GM08714 (cell line): ENCODE data around the gene GBX1.

ENCODE experiments used
- H3K4me3 ChIP-seq: fragments of 200-500 bp; sonication (Bioruptor generic); 2 replicates; pipeline ENCODE4 v1.5.1; 2014; ENCODE audit warnings: mild to moderate bottlenecking, low read length, inconsistent platforms
- ZNF274 ChIP-seq: IDR thresholded peaks from 2 replicates; pipeline ENCODE4 v1.6.1; 2012; ENCODE audit warnings: mild to moderate bottlenecking, low read depth, low read length

Gene GBX1

DNA sequence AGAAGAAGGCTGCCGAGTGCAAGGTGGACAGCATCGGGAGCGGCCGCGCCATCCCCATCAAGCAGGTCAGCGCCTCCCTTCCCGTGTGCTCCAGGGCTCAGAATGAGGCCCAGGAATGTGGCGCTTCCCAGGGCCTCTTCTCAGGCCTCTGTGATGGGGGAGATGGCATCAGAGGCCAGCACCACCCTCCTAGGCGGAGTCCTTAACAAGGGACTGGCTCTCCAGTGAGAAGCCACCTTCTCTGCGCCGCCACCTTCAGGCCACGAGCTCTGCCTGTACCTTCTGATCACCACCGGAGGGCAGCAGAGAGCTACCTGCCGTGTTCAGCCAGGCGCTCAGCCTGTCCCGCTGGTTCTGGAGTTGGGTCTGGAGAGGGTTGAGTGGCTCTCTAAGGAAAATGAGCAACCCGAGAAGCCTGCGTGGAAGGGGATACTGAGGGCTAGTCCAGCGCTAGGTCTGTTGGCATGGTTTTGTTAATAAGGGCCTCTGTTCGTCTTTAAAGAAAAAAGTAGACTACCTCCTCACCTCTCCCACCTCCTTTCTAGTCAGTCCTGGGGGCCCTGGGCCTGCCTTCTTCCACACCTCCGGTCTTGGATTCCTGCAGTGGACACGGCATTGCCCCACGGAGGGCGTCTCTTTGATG lies 43.6 kb downstream of the GBX1 start:
- no peak for TF ChIP-seq ZNF274
- no peak overlapping the region for H3K4me3 ChIP-seq

DNA sequence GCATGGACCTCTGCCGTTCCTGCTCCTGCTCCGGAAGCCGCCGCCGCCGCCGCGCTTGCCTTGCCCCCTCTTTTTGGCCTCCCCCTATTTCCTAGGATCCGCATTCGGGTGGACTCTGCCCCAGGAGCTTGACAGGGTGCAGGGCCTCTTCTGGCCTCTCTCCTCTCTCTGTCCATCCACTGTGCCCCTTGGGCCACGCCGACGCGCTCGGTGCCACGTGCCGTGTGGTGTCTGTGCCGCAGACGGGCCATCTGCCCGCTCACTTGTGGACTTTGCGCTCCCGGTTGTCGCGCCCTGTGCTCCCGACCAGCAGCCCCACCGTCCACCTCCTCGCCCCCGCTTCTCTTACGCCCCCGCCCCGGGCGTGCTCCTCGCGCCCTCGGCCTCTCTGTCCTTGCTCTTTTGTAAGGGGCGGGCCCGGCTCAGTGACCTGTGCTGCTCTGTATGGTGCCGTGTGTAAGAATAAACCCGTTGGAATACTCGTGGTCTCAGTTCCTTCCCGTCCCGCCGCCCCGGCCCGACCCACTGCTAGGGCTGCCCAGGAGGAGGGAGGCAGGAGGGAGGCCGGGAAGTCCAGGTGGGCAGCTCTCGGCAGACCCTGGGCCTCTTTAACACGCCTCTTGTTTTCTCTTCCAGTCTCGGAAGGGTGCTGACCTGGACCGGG lies 44.2 kb downstream of the GBX1 start:
- TF ChIP-seq ZNF274 = no peak

DNA sequence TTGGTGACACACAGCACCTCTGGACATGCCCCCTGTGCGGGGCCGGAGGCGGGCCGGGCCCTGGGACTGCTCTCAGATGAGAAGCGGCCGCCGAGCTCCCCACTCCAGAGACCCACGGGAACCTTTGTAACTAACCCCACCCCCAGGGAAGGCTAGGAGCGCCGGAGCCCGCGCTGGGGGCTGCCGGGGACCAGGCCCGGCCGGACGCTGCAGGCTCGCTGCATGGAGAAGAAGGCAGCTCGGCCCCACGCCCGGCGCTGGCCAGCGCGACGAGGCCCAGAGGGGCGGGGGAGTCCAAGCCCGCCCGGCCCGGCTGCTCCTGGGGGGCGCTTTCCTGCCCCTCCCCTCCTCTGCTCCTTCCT lies 44.7 kb downstream of the GBX1 start:
- TF ChIP-seq ZNF274 = no peak
- no peak overlapping the region for H3K4me3 ChIP-seq

More for the DNA sequence above, 44.2 kb downstream of the GBX1 start:
- no peak overlapping the region for H3K4me3 ChIP-seq

DNA sequence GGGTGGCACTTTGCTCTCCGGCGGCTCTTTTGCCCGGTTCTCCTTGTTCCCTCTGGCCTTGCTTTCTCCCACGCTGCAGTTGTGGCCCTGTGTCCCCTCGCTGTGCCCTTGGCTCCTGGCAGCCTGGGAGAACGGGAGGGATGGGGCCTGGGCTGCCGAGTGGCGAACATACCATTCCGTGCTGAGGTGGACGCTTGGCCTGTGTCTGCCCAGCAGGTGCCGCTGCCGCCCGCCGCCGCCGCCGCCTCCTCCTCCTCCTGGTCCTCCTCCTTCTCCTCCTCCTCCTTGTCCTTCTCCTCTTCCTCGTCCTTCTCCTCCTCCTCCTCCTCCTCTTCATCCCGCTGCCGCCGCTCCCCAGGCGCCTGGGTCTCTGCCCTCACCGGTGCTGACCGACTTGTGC lies 45.2 kb downstream of the GBX1 start:
- no peak overlapping the region for H3K4me3 ChIP-seq
- TF ChIP-seq ZNF274 = no peak

DNA sequence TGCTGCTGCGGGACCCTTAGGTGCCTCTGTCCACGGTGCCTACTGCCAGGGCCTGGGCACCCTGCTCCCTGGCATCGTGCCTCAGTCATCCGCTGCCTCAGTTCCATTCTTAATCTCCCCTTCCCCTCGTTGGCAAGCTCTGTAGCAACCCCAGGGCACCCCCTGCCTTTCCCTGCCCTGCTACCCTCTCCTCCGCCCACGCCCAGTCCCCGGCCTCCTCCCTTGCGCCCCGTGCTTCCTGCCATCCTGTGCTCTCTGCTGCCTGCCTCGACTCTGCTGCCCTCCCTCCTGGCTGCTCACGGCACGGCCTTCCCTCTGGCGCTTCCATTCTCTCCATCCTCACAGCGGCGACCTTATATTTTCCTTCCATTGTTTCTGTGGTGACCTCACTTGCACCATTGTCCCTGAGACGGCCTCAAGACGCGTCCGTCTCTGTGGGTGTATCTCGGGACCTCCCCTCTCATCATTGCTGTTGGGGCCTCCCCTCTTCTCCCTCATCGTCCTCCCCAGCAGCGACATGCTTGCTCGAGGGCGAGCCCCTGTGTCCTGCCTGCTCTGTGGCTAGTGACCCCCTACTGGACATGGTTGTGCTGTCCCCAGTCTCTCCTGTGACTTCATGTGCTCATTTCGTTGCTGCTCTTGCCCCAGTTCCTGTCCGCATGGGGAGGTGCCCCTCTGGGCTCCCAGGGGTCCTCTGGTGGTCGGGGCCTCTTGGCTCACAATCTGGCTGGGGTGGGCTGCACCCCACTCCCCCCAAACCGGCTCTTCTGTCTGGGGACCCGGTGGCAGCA lies 45.9 kb downstream of the GBX1 start:
- TF ChIP-seq ZNF274 = no peak

DNA sequence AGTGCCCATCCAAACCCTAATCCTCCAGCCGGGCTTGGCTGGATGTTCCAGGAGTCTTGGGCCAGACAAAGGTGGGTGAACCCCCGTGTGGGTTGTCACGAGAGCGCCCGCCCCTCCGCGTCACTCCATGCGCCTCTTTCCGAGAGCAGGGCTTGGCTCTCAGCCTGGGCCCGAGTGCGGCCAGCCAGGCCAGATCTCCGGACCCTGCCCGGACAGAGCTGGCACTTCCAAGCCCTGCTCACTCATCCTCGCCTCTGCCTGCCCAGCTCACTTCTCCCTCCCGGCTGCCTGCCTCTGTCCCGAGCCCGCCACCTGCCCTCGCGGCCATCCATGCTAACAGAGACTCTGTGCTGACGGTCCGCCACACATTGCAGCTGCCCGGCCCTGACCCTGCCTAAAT lies 46.6 kb downstream of the GBX1 start:
- TF ChIP-seq ZNF274 = no peak
- H3K4me3 ChIP-seq = no peak overlapping the region

More for the DNA sequence above, 45.9 kb downstream of the GBX1 start:
- no peak overlapping the region for H3K4me3 ChIP-seq

DNA sequence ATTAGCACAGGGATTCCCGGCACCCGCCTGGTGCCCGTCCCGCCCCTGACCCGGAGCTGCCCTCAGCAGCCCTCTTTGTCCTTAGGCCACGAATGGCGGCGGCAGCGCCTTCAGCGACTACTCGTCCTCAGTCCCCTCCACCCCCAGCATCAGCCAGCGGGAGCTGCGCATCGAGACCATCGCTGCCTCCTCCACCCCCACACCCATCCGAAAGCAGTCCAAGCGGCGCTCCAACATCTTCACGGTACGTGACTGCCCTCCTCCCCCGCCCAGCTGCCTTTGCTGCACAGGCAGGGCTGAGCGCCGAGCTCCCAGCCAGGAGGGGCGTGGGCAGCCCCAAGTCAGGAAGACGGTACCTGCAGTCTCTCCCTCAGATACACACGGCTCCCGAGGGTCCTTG lies 47.6 kb downstream of the GBX1 start:
- H3K4me3 ChIP-seq = no peak overlapping the region
- no peak for TF ChIP-seq ZNF274

DNA sequence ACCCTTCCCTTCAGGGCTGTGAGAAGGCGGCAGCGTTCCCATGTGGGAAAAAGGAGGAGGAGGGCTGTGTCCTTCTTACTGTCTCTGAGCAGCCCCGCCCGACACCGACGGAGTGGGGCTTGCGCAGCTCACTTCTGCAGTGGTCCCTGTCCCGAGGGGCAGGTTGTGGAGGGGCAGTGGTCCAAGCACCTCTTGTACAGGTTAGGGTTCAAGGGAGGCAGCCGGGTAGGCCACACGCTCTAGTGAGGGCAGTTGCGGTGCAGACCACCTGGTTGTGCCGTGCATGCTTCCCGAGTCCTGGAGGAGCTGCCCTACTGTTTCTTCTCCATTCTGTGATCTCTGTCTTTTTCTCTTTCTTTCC lies 48.5 kb downstream of the GBX1 start:
- no peak overlapping the region for H3K4me3 ChIP-seq
- no peak for TF ChIP-seq ZNF274

DNA sequence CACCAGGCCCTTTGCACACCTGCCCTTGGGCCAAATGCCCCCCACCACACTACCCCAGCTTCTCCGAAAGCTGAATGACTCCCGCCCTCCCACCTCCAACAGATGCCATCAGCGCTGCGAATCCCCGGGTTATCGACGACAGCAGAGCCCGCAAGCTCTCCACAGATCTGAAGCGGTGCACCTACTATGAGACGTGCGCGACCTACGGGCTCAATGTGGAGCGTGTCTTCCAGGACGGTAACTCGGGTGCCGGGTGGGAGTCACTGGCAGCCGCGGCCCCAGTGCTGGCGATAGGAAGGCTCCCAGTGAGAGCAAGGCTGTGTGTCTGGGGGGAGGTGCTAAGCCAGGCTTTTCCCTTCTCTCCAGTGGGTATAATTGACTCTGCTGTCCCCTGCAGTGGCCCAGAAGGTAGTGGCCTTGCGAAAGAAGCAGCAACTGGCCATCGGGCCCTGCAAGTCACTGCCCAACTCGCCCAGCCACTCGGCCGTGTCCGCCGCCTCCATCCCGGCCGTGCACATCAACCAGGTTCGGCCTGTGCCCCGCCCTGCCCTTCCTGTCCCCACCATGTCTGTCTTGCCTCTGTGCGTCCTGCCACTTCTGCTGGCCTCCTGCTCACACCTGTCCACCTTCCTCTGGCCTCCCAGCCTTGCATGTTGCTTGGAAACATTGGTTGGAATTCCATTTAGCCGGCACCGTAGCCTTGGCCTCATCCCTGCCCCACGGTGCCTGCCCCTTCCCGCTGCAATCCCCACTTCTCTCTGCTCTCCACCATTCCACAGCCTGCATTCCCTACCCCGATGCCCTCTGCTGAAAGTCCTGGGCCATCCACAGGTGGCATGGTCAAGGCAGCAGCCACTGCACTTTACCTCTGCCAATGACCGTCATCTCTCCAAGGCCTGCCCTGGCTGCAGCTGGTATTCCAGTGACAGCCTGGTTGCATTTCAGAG lies 49.1 kb downstream of the GBX1 start:
- no peak for TF ChIP-seq ZNF274
- no peak overlapping the region for H3K4me3 ChIP-seq

DNA sequence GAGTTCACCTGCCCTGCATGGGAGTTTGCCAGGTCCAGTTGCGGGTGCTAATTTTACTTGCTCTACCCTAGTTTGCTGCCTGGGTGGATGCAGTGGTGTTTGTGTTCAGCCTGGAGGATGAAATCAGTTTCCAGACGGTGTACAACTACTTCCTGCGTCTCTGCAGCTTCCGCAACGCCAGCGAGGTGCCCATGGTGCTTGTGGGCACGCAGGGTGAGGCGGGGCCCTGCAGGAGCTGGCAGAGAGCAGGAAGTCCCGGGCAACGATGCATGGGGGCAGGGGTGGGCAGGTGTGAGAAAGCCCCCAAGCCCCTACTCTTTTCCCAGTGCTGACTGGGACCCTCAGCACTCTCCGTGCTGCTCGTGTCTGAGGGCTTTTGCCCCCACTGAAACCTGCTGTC lies 49.9 kb downstream of the GBX1 start:
- no peak overlapping the region for H3K4me3 ChIP-seq
- no peak for TF ChIP-seq ZNF274

DNA sequence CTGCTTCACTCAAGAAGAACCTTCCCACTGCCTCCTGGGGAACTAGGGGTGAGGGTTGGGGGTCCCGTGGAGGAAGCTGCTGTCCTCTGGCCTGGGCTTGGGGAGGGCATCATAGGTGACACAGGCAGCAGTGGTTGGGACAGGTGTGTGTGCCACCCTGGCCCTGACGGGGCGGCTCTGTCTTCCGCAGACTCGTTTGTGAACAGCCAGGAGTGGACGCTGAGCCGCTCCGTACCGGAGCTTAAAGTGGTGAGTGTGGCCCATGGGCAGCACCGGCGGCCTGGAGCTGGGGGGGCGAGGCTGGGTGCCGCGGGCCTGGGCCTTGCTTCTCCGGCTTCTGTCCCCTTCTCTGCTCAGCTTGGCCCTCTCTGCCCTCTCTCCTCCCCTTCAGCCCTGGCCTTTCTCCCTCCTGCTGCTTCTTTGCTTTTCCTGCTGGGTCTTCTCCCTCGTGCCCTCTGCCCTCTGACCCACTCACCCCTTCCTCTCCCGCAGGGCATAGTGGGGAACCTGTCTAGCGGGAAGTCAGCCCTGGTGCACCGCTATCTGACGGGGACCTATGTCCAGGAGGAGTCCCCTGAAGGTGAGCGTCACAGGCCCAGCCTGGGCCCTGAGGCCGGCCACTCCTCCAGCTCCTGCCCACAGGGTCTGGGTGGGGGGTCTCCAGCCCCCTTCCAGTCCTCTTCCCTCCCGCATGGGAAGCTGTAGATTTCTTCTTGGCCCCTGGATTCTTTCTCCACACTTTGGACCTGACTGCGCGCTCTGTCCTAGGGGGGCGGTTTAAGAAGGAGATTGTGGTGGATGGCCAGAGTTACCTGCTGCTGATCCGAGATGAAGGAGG lies 50.7 kb downstream of the GBX1 start:
- TF ChIP-seq ZNF274 = no peak
- no peak overlapping the region for H3K4me3 ChIP-seq

DNA sequence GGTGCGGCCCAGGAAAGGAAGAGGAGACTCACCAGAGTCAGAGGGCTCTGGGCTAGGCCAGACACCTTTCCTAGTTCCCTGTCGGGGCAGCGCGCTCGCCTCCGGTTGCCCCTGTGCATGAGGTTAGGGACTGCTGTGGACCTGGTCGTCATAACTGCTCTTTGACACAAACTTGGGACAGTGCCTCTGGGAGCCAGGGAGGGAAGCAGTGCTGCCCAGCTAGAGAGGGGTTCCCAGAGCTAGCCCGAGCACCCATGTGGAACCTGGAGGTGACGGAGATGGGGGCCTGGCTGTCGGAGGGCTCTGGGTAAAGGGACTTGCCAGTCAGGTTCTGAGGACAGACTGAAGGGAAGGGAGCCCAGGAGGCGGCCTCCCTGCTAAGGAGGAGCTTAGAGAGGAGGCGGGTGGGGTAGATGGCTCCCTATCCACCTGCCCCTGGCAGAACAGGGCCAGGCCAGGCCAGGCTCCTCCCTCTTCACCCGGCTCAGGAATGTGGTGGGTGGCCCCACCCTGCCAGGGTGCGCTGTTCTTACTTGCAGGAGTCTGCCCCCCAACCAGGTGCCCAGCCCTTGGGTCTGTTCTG lies 51.6 kb downstream of the GBX1 start:
- TF ChIP-seq ZNF274 = no peak
- no peak overlapping the region for H3K4me3 ChIP-seq
